Measurements from ENCODE around the gene IQCF6. TPM values are rescaled to one million over a fixed set of nuclear protein-coding genes. Genes with fewer than 3 reads are reported as not detected.

The IQCF6 gene
- total RNA-seq, 2 experiments from 2014 or later = not detected

GRCh38 chr3:51750878-51751277, 28.2 kb downstream of the IQCF6 start:
- no peak overlapping the region for H2AFZ ChIP-seq (ENCODE audit: low read length)
- no peaks in the 10 kb centered on the region for H3K4me1 ChIP-seq (ENCODE audit: insufficient read depth, low read length, poor library complexity, severe bottlenecking)
- ChIA-PET CTCF (ENCODE audit: unreplicated experiment) (no interaction called here), POLR2A (no interaction called here)
- H3K9me2 ChIP-seq (ENCODE audit: insufficient read depth, low read length) = no peaks in the 10 kb centered on the region
- TF ChIP-seq EZH2phosphoT487 (IDR thresholded peaks at IDR 0.05; ENCODE audit: borderline replicate concordance, low read depth, low read length) = no peak
- TF ChIP-seq CTCF (conservative IDR thresholded peaks at IDR 0.05; ENCODE audit: low read length) = no peak
- BruUV-seq (replicated peaks) = no TSS peak
- H3K79me2 ChIP-seq (ENCODE audit: insufficient read depth, low read depth, low read length) = no peaks in the 10 kb centered on the region
- no peak overlapping the region for H3K4me2 ChIP-seq (ENCODE audit: low read length)
- no peak overlapping the region for H3K27ac ChIP-seq (ENCODE audit: low read depth, low read length, poor library complexity, severe bottlenecking)
- intact Hi-C loops (cut with micrococcal nuclease; ENCODE audit: unreplicated experiment) = no loop called here
- peaks cover 12% of the 10 kb centered on the region for H3K9me3 ChIP-seq (ENCODE audit: low read length)
- no peak for DNase-seq (ENCODE audit: low spot score)
- H3K36me3 ChIP-seq (ENCODE audit: insufficient read depth, low read length) = no peaks in the 10 kb centered on the region
- no peaks in the 10 kb centered on the region for H4K20me1 ChIP-seq (ENCODE audit: insufficient read depth, low read length)
- H3K4me3 ChIP-seq (ENCODE audit: low read depth, low read length, poor library complexity, severe bottlenecking) = no peak overlapping the region

GRCh38 chr3:51748327-51748726, 30.7 kb downstream of the IQCF6 start:
- DNase-seq (ENCODE audit: low spot score) = no peak
- Histone ChIP-seq H3K4me1 (ENCODE audit: insufficient read depth, low read length, poor library complexity, severe bottlenecking) (no peaks in the 10 kb centered on the region), H3K36me3 (ENCODE audit: insufficient read depth, low read length) (no peaks in the 10 kb centered on the region), H3K4me3 (ENCODE audit: low read depth, low read length, poor library complexity, severe bottlenecking) (no peak overlapping the region), H2AFZ (ENCODE audit: low read length) (no peak overlapping the region), H3K9me3 (ENCODE audit: low read length) (peaks cover 12% of the 10 kb centered on the region), H3K4me2 (ENCODE audit: low read length) (no peak overlapping the region), H4K20me1 (ENCODE audit: insufficient read depth, low read length) (no peaks in the 10 kb centered on the region), H3K79me2 (ENCODE audit: insufficient read depth, low read depth, low read length) (no peaks in the 10 kb centered on the region), H3K9me2 (ENCODE audit: insufficient read depth, low read length) (no peaks in the 10 kb centered on the region), H3K27ac (ENCODE audit: low read depth, low read length, poor library complexity, severe bottlenecking) (no peak overlapping the region)
- POLR2A ChIA-PET = interaction anchor here (0.9 kb wide), 1 partner anchor 31 kb away, joined by 3 read pairs; no protein-coding TSS in a partner anchor
- intact Hi-C loops (cut with micrococcal nuclease; ENCODE audit: unreplicated experiment) = no loop called here
- TF ChIP-seq EZH2phosphoT487 (IDR thresholded peaks at IDR 0.05; ENCODE audit: borderline replicate concordance, low read depth, low read length) = no peak
- TF ChIP-seq CTCF (conservative IDR thresholded peaks at IDR 0.05; ENCODE audit: low read length) = no peak
- CTCF ChIA-PET (ENCODE audit: unreplicated experiment) = no interaction called here
- BruUV-seq (replicated peaks) = no TSS peak

- H3K4me2 ChIP-seq (ENCODE audit: low read length) = no peak overlapping the region
- ChIA-PET CTCF (ENCODE audit: unreplicated experiment) (no interaction called here), POLR2A (interaction anchor here (0.9 kb wide), 1 partner anchor 32 kb away, joined by 3 read pairs; no protein-coding TSS in a partner anchor)
- TF ChIP-seq CTCF (conservative IDR thresholded peaks at IDR 0.05; ENCODE audit: low read length) = no peak
- no peak for TF ChIP-seq EZH2phosphoT487 (IDR thresholded peaks at IDR 0.05; ENCODE audit: borderline replicate concordance, low read depth, low read length)
- H2AFZ ChIP-seq (ENCODE audit: low read length) = no peak overlapping the region
- H4K20me1 ChIP-seq (ENCODE audit: insufficient read depth, low read length) = no peaks in the 10 kb centered on the region
- peaks cover 12% of the 10 kb centered on the region for H3K9me3 ChIP-seq (ENCODE audit: low read length)
- H3K4me1 ChIP-seq (ENCODE audit: insufficient read depth, low read length, poor library complexity, severe bottlenecking) = peaks cover 2% of the 10 kb centered on the region
- no peak overlapping the region for H3K27ac ChIP-seq (ENCODE audit: low read depth, low read length, poor library complexity, severe bottlenecking)
- no peaks in the 10 kb centered on the region for H3K36me3 ChIP-seq (ENCODE audit: insufficient read depth, low read length)
- BruUV-seq (replicated peaks) = no TSS peak
- H3K9me2 ChIP-seq (ENCODE audit: insufficient read depth, low read length) = no peaks in the 10 kb centered on the region
- intact Hi-C loops (cut with micrococcal nuclease; ENCODE audit: unreplicated experiment) = no loop called here
- no peaks in the 10 kb centered on the region for H3K79me2 ChIP-seq (ENCODE audit: insufficient read depth, low read depth, low read length)
- DNase-seq (ENCODE audit: low spot score) = no peak
- no peak overlapping the region for H3K4me3 ChIP-seq (ENCODE audit: low read depth, low read length, poor library complexity, severe bottlenecking)
Measured at GRCh38 chr3:51747840-51748239, 31.2 kb downstream of the IQCF6 start.
